Fibroblast of the aortic adventitia (primary cell): ENCODE measurements around the gene SOX10. TPM values are rescaled to one million over a fixed set of nuclear protein-coding genes. Genes with fewer than 3 reads are reported as not detected.

ENCODE experiments used
- DNase-seq: peaks from one replicate; pipeline ENCODE4 v3.0.0-alpha.2; 2010; ENCODE audit warnings: low read depth
- H3K4me3 ChIP-seq: 2 replicates; pipeline ENCODE4 v1.5.1; 2011; ENCODE audit warnings: low read depth, mild to moderate bottlenecking, control low read depth, low read length, moderate library complexity
- total RNA-seq: library from RNA; depleted of rRNA; stranded (reverse); fragments of >200 nt; gene quantifications from 2 replicates; pipeline ENCODE4 v1.2.3, GENCODE V29; 2012; ENCODE audit warnings: low replicate concordance
- TF ChIP-seq, protein P1 (sequence below): IDR thresholded peaks from 2 replicates; pipeline ENCODE4 v1.5.1; 2011; ENCODE audit warnings: mild to moderate bottlenecking, low read length, control low read depth, inconsistent platforms; ENCODE audit not compliant: insufficient read depth

SOX10 gene
- total RNA-seq, 1 donor = not detected

DNA sequence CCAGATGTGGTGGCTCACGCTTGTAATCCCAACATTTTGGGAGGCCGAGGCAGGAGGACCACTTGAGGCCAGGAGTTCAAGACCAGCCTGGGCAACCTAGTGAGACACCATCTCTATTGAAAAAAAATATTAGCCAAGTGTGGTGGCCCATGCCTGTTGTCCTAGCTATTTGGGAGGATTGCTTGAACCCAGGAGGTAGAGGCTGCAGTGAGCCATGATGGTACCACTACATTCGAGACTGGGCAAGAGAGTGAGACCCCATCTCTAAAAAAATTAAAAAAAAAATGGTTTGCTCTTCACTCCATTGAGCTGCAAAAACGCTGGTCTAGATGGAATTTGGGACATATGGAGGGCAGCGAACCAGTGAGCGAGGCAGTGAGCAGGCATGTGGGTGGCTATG, 21.6 kb upstream of the SOX10 start:
- TF ChIP-seq, protein P1, sequence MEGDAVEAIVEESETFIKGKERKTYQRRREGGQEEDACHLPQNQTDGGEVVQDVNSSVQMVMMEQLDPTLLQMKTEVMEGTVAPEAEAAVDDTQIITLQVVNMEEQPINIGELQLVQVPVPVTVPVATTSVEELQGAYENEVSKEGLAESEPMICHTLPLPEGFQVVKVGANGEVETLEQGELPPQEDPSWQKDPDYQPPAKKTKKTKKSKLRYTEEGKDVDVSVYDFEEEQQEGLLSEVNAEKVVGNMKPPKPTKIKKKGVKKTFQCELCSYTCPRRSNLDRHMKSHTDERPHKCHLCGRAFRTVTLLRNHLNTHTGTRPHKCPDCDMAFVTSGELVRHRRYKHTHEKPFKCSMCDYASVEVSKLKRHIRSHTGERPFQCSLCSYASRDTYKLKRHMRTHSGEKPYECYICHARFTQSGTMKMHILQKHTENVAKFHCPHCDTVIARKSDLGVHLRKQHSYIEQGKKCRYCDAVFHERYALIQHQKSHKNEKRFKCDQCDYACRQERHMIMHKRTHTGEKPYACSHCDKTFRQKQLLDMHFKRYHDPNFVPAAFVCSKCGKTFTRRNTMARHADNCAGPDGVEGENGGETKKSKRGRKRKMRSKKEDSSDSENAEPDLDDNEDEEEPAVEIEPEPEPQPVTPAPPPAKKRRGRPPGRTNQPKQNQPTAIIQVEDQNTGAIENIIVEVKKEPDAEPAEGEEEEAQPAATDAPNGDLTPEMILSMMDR = no peak
- no peak for DNase-seq
- no peak overlapping the region for H3K4me3 ChIP-seq

- DNase-seq = peak; percentile 42
- TF ChIP-seq, protein P1 = no peak
- H3K4me3 ChIP-seq = no peak overlapping the region
Observed at GRCh38 chr22:37999640-38000272, 15.4 kb upstream of the SOX10 start.

- no peak for DNase-seq
- TF ChIP-seq, protein P1 = no peak
Observed at GRCh38 chr22:37999236-37999635, 14.9 kb upstream of the SOX10 start.

GRCh38 chr22:37998543-37998942, 14.2 kb upstream of the SOX10 start:
- TF ChIP-seq, protein P1 = no peak
- H3K4me3 ChIP-seq = no peak overlapping the region
- no peak for DNase-seq

More at GRCh38 chr22:37999236-37999635, 14.9 kb upstream of the SOX10 start:
- H3K4me3 ChIP-seq = no peak overlapping the region

DNA sequence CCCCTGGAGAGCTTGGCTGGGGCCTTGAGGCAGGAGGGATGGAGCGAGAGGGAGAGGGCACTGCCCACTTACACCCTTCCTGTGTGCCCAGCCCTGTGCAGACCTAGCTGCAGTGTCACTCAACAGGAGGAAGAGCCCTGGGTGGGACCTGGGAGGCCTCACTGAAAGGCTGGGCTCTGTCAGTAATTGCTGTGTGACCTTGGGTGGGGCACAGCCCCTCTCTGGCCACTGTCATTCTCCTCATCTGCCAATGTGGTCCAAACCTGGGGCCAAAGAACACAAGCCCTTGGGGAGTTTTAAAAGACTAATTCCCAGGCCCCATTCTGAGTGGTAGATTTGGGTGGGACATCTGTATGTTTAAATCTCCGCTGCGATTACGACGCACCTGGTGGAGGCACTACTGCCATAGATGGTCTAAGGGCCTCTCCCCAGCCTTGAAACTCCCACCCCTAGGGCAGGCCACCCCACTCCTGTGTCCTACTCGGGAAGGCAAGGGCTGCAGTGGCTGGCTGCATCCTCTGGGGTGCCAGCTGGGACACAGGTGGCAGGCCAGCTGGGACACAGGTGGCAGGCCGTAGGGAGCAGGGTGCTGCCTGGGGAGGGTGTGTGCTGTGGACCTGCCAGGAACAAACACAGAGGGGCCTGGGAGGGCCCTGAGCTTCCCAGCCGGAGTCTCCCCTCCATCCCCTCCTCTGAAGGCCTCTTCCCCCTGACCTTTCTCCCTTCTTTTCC, 12.3 kb upstream of the SOX10 start:
- DNase-seq = no peak
- TF ChIP-seq, protein P1 = no peak
- no peak overlapping the region for H3K4me3 ChIP-seq

- H3K4me3 ChIP-seq = no peak overlapping the region
- TF ChIP-seq, protein P1 = no peak
- DNase-seq = no peak
Observed at GRCh38 chr22:37996079-37996478, 11.7 kb upstream of the SOX10 start.
